Astrocyte (in vitro differentiated cells and primary cell): ENCODE measurements around the gene FAM110A. TPM values are rescaled to one million over a fixed set of nuclear protein-coding genes. Genes with fewer than 3 reads are reported as not detected.
"Not testable (repeated sequence)": the region's sequence is repeated elsewhere in the genome, so short reads cannot be mapped to it uniquely, and the experiment has no call there.

Source experiments
- DNase-seq: peaks from one replicate; pipeline ENCODE4 v3.0.0-alpha.2; 2010; ENCODE audit warnings: low read depth
- FAIRE-seq: peaks from 2 replicates; lab custom pipeline; 2011; peaks lifted over from hg19 to GRCh38; lab: Jason Lieb, UNC
- H2AFZ ChIP-seq: 2 replicates; pipeline ENCODE4 v1.6.0; 2012; ENCODE audit warnings: low read depth, low read length, inconsistent platforms
- H3K27ac ChIP-seq: 2 replicates; pipeline ENCODE4 v1.5.1; 2011; ENCODE audit warnings: low read depth, low read length, inconsistent platforms
- H3K27me3 ChIP-seq: 2 replicates; pipeline ENCODE4 v1.6.0; 2011; ENCODE audit warnings: low read length, inconsistent platforms; ENCODE audit not compliant: insufficient read depth
- H3K36me3 ChIP-seq: 2 replicates; pipeline ENCODE4 v1.5.1; 2011; ENCODE audit warnings: low read length, inconsistent platforms; ENCODE audit not compliant: insufficient read depth
- H3K4me1 ChIP-seq: 2 replicates; pipeline ENCODE4 v1.5.1; 2011; ENCODE audit warnings: low read length, inconsistent platforms; ENCODE audit not compliant: insufficient read depth
- H3K4me2 ChIP-seq: 2 replicates; pipeline ENCODE4 v1.6.0; 2012; ENCODE audit warnings: low read length, inconsistent platforms
- H3K4me3 ChIP-seq: 2 replicates; pipeline ENCODE4 v1.5.1; 2011; ENCODE audit warnings: low read depth, mild to moderate bottlenecking, low read length, inconsistent platforms; ENCODE audit not compliant: insufficient read depth
- H3K79me2 ChIP-seq: 2 replicates; pipeline ENCODE4 v1.6.0; 2012; ENCODE audit warnings: mild to moderate bottlenecking, low read length, inconsistent platforms; ENCODE audit not compliant: insufficient read depth
- H3K9ac ChIP-seq: 2 replicates; pipeline ENCODE4 v1.6.0; 2012; ENCODE audit warnings: mild to moderate bottlenecking, low read length, inconsistent platforms
- H3K9me3 ChIP-seq: 2 replicates; pipeline ENCODE4 v1.5.1; 2012; ENCODE audit warnings: low read depth, mild to moderate bottlenecking, low read length, inconsistent platforms; ENCODE audit not compliant: insufficient read depth
- H4K20me1 ChIP-seq: 2 replicates; pipeline ENCODE4 v1.6.0; 2012; ENCODE audit warnings: low read length, inconsistent platforms; ENCODE audit not compliant: insufficient read depth
- H3K27ac Mint-ChIP-seq: one replicate; pipeline ENCODE4 v1.8.0; 2021; ENCODE audit warnings: mild to moderate bottlenecking, mixed read lengths; ENCODE audit not compliant: unreplicated experiment
- H3K27me3 Mint-ChIP-seq: one replicate; pipeline ENCODE4 v1.8.0; 2021; ENCODE audit warnings: low read depth, mixed read lengths; ENCODE audit not compliant: unreplicated experiment
- H3K36me3 Mint-ChIP-seq: one replicate; pipeline ENCODE4 v1.8.0; 2021; ENCODE audit warnings: low read depth, mixed read lengths; ENCODE audit not compliant: unreplicated experiment
- H3K4me1 Mint-ChIP-seq: one replicate; pipeline ENCODE4 v1.8.0; 2021; ENCODE audit warnings: low read depth, mixed read lengths; ENCODE audit not compliant: unreplicated experiment
- H3K4me3 Mint-ChIP-seq: one replicate; pipeline ENCODE4 v1.8.0; 2021; ENCODE audit warnings: mild to moderate bottlenecking, moderate library complexity, mixed read lengths; ENCODE audit not compliant: unreplicated experiment
- H3K9me3 Mint-ChIP-seq: one replicate; pipeline ENCODE4 v1.8.0; 2021; ENCODE audit warnings: mild to moderate bottlenecking, mixed read lengths; ENCODE audit not compliant: unreplicated experiment
- EZH2 ChIP-seq: IDR thresholded peaks from 2 replicates; pipeline ENCODE4 v1.6.1; 2012; ENCODE audit warnings: mild to moderate bottlenecking, low read length, inconsistent platforms; ENCODE audit not compliant: insufficient read depth
- total RNA-seq: library from RNA; stranded (reverse); gene quantifications from 2 replicates; pipeline ENCODE4 v1.2.1, GENCODE V29; 2021
- TF ChIP-seq, protein P1 (sequence below): IDR thresholded peaks from 2 replicates; pipeline ENCODE4 v1.5.1; 2011; ENCODE audit warnings: low read depth, mild to moderate bottlenecking, inconsistent platforms, low read length, moderate library complexity; ENCODE audit not compliant: insufficient read depth

FAM110A gene
- total RNA-seq, 1 donor from 2014 or later = 1.4 TPM

DNA sequence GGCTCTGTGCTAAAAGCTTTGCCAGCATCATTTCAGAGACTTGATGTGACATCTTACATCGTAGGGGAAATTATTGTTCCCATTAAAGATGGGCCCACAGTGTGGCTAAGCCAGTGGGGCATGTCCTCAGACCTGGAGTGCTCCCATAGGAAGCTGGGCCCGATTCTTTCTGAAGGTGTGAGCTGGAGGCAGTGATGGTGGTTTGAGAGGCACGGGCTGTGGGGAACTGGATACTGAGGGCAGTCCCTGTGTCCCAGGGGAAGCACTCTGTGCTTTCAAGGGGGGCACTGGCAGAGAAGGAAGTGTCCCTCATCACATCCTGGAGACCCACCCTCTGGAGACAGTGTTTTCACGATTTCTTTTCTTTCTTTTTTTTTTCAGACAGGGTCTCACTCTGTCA, 8.6 kb upstream of the FAM110A start:
- Histone ChIP-seq H3K27me3 (no peaks in the 10 kb centered on the region), H3K4me3 (no peak overlapping the region), H3K27ac (no peak overlapping the region), H3K4me1 (no peaks in the 10 kb centered on the region), H2AFZ (no peak overlapping the region), H3K79me2 (no peaks in the 10 kb centered on the region), H3K9ac (no peak overlapping the region), H3K9me3 (no peaks in the 10 kb centered on the region), H4K20me1 (no peaks in the 10 kb centered on the region), H3K36me3 (no peaks in the 10 kb centered on the region), H3K4me2 (no peak overlapping the region)
- TF ChIP-seq, protein P1, sequence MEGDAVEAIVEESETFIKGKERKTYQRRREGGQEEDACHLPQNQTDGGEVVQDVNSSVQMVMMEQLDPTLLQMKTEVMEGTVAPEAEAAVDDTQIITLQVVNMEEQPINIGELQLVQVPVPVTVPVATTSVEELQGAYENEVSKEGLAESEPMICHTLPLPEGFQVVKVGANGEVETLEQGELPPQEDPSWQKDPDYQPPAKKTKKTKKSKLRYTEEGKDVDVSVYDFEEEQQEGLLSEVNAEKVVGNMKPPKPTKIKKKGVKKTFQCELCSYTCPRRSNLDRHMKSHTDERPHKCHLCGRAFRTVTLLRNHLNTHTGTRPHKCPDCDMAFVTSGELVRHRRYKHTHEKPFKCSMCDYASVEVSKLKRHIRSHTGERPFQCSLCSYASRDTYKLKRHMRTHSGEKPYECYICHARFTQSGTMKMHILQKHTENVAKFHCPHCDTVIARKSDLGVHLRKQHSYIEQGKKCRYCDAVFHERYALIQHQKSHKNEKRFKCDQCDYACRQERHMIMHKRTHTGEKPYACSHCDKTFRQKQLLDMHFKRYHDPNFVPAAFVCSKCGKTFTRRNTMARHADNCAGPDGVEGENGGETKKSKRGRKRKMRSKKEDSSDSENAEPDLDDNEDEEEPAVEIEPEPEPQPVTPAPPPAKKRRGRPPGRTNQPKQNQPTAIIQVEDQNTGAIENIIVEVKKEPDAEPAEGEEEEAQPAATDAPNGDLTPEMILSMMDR = no peak
- TF ChIP-seq EZH2 = no peak
- Mint-ChIP-seq H3K4me3 (no peak overlapping the region), H3K9me3 (peaks cover 5% of the 10 kb centered on the region), H3K36me3 (no peaks in the 10 kb centered on the region), H3K27ac (no peak overlapping the region), H3K27me3 (peaks cover 24% of the 10 kb centered on the region), H3K4me1 (peaks cover 2% of the 10 kb centered on the region)
- no peak for DNase-seq
- no peak for FAIRE-seq

DNA sequence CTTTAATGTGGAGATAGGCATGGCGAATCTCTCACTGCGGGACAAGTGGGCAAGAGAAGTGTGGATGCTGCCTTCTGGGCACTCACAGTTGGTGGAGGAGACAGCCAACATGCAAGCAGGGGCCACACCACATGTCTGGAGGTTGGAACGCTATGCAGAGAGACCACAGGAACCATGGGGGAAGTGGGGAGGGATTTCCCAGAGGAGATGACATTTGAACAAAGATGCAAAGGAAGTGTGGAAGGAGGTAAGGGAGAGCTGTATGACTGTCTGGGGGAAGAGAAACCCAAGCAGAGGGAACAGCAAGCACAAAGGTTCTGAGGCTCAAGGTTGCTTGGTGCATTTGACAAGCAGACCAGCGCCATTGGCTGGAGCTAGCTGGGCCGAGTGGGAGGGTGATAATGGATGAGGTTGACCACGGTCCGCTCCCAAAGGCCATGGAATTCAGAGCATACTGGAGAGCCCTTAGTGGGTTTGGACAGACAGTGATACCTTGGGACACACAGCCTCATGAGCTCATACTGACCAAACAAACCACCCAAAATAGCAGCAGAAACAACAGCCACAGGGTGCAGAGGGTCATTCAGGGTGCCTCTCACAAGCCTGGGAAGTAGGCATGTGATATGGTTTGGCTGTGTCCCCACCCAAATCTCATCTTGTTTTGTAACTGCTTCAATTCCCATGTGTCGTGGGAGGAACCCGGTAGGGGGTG, 7.6 kb upstream of the FAM110A start:
- H4K20me1 ChIP-seq = no peaks in the 10 kb centered on the region
- FAIRE-seq = no peak
- H3K36me3 Mint-ChIP-seq = no peaks in the 10 kb centered on the region
- peaks cover 19% of the 10 kb centered on the region for H3K27me3 Mint-ChIP-seq
- H3K4me3 ChIP-seq = no peak overlapping the region
- TF ChIP-seq, protein P1 = no peak
- TF ChIP-seq EZH2 = no peak
- H3K27ac Mint-ChIP-seq = no peak overlapping the region
- no peaks in the 10 kb centered on the region for H3K4me1 ChIP-seq
- DNase-seq = no peak
- no peak overlapping the region for H3K4me3 Mint-ChIP-seq
- H3K9me3 Mint-ChIP-seq = peaks cover 5% of the 10 kb centered on the region
- H2AFZ ChIP-seq = no peak overlapping the region
- H3K4me2 ChIP-seq = no peak overlapping the region
- H3K36me3 ChIP-seq = no peaks in the 10 kb centered on the region
- no peaks in the 10 kb centered on the region for H3K79me2 ChIP-seq
- H3K27ac ChIP-seq = no peak overlapping the region
- no peaks in the 10 kb centered on the region for H3K9me3 ChIP-seq
- peaks cover 2% of the 10 kb centered on the region for H3K4me1 Mint-ChIP-seq
- H3K9ac ChIP-seq = no peak overlapping the region
- H3K27me3 ChIP-seq = no peaks in the 10 kb centered on the region

DNA sequence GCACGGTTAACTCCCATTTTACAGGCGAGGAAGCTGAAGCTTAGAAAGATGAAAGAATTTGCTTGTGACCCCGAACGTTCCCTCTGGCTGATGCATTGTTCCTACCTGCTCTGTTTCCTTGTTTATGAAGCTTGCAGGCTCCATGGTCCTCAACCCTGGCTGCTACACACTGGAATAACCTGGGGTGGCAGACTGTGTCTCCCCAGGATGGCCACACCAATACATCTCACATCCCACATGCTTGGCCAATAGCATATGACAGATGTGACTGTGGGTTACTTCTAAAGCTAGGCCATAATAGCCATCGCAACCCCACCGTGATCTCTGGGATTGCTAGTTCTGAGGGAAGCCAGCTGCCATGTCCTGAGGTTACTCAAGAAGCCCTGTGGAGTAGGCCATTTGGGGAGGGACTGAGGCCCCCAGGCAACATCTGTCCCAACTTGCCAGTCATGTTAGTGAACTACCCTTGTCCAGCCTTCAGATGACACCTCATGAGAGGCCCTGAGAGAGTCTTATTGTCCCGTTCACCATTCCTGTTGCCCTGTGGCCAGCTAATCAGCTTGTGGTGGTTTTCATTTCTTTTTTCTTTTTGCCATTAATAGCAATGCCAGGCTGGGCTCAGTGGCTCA, 6.7 kb upstream of the FAM110A start:
- H3K9me3 ChIP-seq = no peaks in the 10 kb centered on the region
- FAIRE-seq (no peak), DNase-seq (no peak)
- no peak overlapping the region for H3K27ac Mint-ChIP-seq
- H3K4me1 Mint-ChIP-seq = peaks cover 2% of the 10 kb centered on the region
- no peak overlapping the region for H3K4me3 Mint-ChIP-seq
- H3K27me3 ChIP-seq = no peaks in the 10 kb centered on the region
- no peaks in the 10 kb centered on the region for H3K36me3 Mint-ChIP-seq
- H3K79me2 ChIP-seq = no peaks in the 10 kb centered on the region
- no peaks in the 10 kb centered on the region for H3K36me3 ChIP-seq
- H3K27me3 Mint-ChIP-seq = peaks cover 12% of the 10 kb centered on the region
- TF ChIP-seq, protein P1 = no peak
- no peak for TF ChIP-seq EZH2
- H3K27ac ChIP-seq = no peak overlapping the region
- H4K20me1 ChIP-seq = no peaks in the 10 kb centered on the region
- H3K4me3 ChIP-seq = no peak overlapping the region
- no peak overlapping the region for H3K9ac ChIP-seq
- H3K4me2 ChIP-seq = no peak overlapping the region
- peaks cover 5% of the 10 kb centered on the region for H3K9me3 Mint-ChIP-seq
- H3K4me1 ChIP-seq = no peaks in the 10 kb centered on the region
- no peak overlapping the region for H2AFZ ChIP-seq

DNA sequence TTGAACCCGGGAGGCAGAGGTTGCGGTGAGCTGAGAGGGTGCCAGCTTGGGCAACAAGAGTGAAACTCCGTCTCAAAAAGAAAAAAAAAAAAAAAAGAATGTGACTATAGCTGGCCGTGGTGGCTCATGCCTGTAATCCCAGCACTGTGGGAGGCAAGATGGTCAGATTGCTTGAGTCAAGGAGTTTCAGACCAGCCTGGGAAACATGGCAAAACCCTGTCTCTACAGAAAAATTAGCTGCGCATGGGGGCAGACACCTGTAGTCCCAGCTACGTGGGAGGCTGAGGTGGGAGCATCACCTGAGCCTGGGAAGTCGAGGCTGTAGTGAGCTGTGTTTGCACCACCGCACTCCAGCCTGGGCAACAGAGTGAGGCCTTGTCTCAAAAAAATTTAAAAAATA, 5.5 kb upstream of the FAM110A start:
- not testable (repeated sequence) for FAIRE-seq, H4K20me1 ChIP-seq

More for the DNA sequence above, 5.5 kb upstream of the FAM110A start:
- not testable (repeated sequence) for H3K36me3 Mint-ChIP-seq, H3K4me1 ChIP-seq, H2AFZ ChIP-seq, H3K4me3 Mint-ChIP-seq, H3K4me3 ChIP-seq, DNase-seq, H3K4me2 ChIP-seq, H3K4me1 Mint-ChIP-seq, H3K9ac ChIP-seq, H3K27me3 ChIP-seq, H3K36me3 ChIP-seq, H3K79me2 ChIP-seq, H3K27ac Mint-ChIP-seq, H3K9me3 Mint-ChIP-seq, H3K9me3 ChIP-seq, H3K27ac ChIP-seq
- peaks cover 11% of the 10 kb centered on the region for H3K27me3 Mint-ChIP-seq
